ENCODE measurements around the gene C10orf62. TPM values are rescaled to one million over a fixed set of nuclear protein-coding genes. Genes with fewer than 3 reads are reported as not detected.

Gene C10orf62
- total RNA-seq, 3 donors from 2014 or later, result not detected

DNA sequence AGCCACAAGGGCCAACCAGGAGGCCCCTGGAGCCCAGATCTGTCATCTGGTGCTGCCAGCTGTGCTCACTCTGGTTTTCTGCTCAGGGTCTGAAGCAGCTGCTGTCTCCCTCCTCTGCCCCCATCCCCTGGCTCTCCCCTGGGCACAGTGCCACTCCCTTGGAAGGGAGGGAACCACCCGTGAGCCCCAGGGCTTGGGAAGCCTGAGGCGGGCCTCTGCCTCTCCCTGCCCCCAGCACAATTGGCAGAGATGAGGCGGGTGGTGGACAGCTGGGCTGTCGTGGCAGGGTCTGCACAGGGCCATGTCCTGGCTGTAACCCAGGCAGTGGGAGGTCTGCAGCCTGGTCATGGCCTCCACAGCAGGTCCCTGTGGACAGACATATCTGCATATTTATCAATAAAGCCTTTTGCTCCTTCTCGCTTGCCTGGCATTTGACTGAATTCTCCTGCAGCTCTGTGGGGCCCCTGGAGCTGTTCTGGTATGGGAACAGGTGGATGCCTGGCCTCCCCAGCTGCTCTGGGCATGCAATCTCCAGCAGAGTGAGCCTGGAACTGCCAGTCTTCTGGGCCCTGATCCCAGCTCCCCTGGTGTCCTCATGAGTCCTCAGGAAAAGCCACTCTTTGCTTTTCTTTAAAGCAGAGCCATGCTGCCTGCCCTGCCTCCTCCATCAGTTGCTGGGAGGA is 18.6 kb upstream of the C10orf62 start:
- no peak overlapping the region for H3K4me3 ChIP-seq
- no peaks in the 10 kb centered on the region for H3K9me3 ChIP-seq
- no peaks in the 10 kb centered on the region for H3K4me1 ChIP-seq (ENCODE audit: low read depth)
- no peaks in the 10 kb centered on the region for H3K36me3 ChIP-seq (ENCODE audit: low read depth)
- TF ChIP-seq, protein P1, sequence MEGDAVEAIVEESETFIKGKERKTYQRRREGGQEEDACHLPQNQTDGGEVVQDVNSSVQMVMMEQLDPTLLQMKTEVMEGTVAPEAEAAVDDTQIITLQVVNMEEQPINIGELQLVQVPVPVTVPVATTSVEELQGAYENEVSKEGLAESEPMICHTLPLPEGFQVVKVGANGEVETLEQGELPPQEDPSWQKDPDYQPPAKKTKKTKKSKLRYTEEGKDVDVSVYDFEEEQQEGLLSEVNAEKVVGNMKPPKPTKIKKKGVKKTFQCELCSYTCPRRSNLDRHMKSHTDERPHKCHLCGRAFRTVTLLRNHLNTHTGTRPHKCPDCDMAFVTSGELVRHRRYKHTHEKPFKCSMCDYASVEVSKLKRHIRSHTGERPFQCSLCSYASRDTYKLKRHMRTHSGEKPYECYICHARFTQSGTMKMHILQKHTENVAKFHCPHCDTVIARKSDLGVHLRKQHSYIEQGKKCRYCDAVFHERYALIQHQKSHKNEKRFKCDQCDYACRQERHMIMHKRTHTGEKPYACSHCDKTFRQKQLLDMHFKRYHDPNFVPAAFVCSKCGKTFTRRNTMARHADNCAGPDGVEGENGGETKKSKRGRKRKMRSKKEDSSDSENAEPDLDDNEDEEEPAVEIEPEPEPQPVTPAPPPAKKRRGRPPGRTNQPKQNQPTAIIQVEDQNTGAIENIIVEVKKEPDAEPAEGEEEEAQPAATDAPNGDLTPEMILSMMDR (IDR thresholded peaks at IDR 0.05), result no peak
- ATAC-seq, result no peak
- intact Hi-C loops (cut with DNase I, micrococcal nuclease), result no loop called here
- no peak for DNase-seq

GRCh38 chr10:97571622-97572021 is 17.9 kb upstream of the C10orf62 start:
- Histone ChIP-seq H3K36me3 (ENCODE audit: low read depth) (no peaks in the 10 kb centered on the region), H3K4me1 (ENCODE audit: low read depth) (no peaks in the 10 kb centered on the region), H3K9me3 (no peaks in the 10 kb centered on the region), H3K4me3 (no peak overlapping the region)
- DNase-seq, result no peak
- intact Hi-C loops (cut with DNase I, micrococcal nuclease), result no loop called here
- TF ChIP-seq, protein P1 (IDR thresholded peaks at IDR 0.05), result no peak
- no peak for ATAC-seq

DNA sequence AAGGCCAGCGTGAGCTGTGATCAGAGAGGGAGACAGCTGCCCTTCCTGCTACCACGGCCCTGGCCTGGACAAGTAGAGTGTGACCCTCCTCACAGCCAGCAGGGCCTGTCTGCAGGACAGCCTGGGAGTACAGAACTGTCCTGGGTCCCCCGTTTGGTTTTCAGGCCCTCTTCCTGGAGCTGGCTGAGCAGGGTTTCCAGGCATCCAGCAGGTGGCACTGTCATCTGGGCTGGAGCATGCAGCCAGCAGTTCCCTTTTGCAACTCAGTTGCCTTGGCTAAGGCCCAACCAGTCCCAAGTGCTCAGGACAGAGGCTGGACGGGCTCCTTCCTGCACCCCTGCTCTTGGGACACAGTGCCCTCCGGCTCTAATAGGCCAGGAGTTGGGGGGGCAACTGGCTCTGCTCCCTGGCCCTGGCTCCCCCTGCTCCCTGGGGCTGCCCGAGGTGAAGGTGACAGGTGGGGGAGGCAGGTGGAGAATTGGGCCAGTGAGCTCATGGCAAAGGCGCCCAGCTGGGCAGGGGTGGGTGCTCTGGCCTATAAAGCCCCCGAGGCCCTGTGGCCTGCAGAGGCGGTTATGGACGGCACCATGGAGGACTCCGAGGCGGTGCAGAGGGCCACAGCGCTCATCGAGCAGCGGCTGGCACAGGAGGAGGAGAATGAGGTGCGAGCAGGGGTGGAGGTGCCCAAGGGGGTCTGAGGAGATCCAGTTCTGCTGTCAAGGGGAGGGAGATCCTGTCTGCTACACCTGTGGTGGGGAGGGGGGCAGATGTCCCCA is 17.1 kb upstream of the C10orf62 start, which contains the start of gene ANKRD2:
TSS of gene ANKRD2 (plus strand) at position 566 of the 776 bp plus-strand sequence. CDS start at position 576, 10 bp downstream.
- ATAC-seq (peak; percentile 87), DNase-seq (peak; percentile 62 to 79 (median 76))
- TF ChIP-seq, protein P1 (IDR thresholded peaks at IDR 0.05), result peak; percentile 81
- intact Hi-C loops (cut with DNase I, micrococcal nuclease), result no loop called here
- H3K36me3 ChIP-seq (ENCODE audit: low read depth), result no peaks in the 10 kb centered on the region
- H3K4me3 ChIP-seq, result no peak within 1 kb of the TSS
- no peaks in the 10 kb centered on the region for H3K4me1 ChIP-seq (ENCODE audit: low read depth)
- no peaks in the 10 kb centered on the region for H3K9me3 ChIP-seq

DNA sequence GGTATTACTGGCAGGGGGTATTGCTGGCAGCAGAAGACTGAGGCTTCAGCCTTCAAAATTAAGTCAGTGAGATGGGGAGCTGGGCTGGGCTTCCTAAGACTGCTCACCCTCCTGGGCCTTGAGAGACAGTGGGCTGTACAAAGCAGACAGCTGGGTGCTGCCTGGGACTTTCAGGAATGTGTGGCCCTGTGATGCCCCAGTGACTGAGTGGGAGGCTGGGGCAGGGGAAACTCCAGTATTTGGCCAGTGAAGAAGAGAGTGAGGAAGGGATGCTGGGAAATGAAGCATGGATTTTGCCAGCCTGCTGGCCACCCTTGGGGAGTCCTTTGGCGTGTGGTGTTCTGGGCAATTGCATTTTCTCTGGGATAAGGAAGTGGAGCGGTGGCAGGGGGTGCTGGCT is 16.5 kb upstream of the C10orf62 start:
- Histone ChIP-seq H3K4me3 (no peak overlapping the region), H3K36me3 (ENCODE audit: low read depth) (no peaks in the 10 kb centered on the region), H3K9me3 (no peaks in the 10 kb centered on the region), H3K4me1 (ENCODE audit: low read depth) (no peaks in the 10 kb centered on the region)
- TF ChIP-seq, protein P1 (IDR thresholded peaks at IDR 0.05), result no peak
- no peak for ATAC-seq
- no peak for DNase-seq
- intact Hi-C loops (cut with DNase I, micrococcal nuclease), result no loop called here

GRCh38 chr10:97573672-97574071 is 15.8 kb upstream of the C10orf62 start:
- no peaks in the 10 kb centered on the region for H3K9me3 ChIP-seq
- H3K4me3 ChIP-seq, result no peak overlapping the region
- intact Hi-C loops (cut with DNase I, micrococcal nuclease), result no loop called here
- no peaks in the 10 kb centered on the region for H3K4me1 ChIP-seq (ENCODE audit: low read depth)
- DNase-seq (no peak), ATAC-seq (no peak)
- H3K36me3 ChIP-seq (ENCODE audit: low read depth), result no peaks in the 10 kb centered on the region
- TF ChIP-seq, protein P1 (IDR thresholded peaks at IDR 0.05), result no peak
